Tibial artery (tissue), 4 donors: Measurements from ENCODE around the gene OLFM3.

Experiments
- DNase-seq, 2 donors: peaks; one replicate each; pipeline ENCODE4 v3.0.0-alpha.2; 2019
- H3K27ac ChIP-seq, 2 donors: fragments of 200-600 bp; sonication (generic) in 1 of 2; 1 replicate in 1 of 2; 2 replicates in 1 of 2; pipeline ENCODE4 v1.5.1; 2018 to 2019; ENCODE audit warnings: mild to moderate bottlenecking in 1 of 2
- H3K27me3 ChIP-seq, 2 donors: fragments of 200-600 bp; sonication (generic) in 1 of 2; one replicate each; pipeline versions ENCODE4 v1.5.1 to v1.6.0; 2016 to 2019
- H3K36me3 ChIP-seq, 3 donors: fragments of 200-600 bp; sonication (generic) in 2 of 3; one replicate each; pipeline ENCODE4 v1.5.1; 2016 to 2019; ENCODE audit warnings: mild to moderate bottlenecking in 2 of 3
- H3K4me1 ChIP-seq, 4 donors: fragments of 200-600 bp; sonication (generic) in 2 of 4; 1 replicate in 3 of 4; 2 replicates in 1 of 4; pipeline ENCODE4 v1.5.1; 2016 to 2019
- H3K4me3 ChIP-seq, 2 donors: fragments of 200-600 bp; sonication (generic) in 1 of 2; 1 replicate in 1 of 2; 2 replicates in 1 of 2; pipeline ENCODE4 v1.5.1; 2018 to 2019; ENCODE audit warnings: mild to moderate bottlenecking in 2 of 2
- H3K9me3 ChIP-seq, 3 donors: fragments of 200-600 bp; sonication (generic) in 1 of 3; one replicate each; pipeline ENCODE4 v1.5.1; 2016 to 2019
- intact Hi-C: fragments of 100-400 bp; cut with DNase I; formaldehyde crosslinking; loops from one replicate; pipeline ENCODE4 v1.15.0; 2023; ENCODE audit warnings: low total_unique reads
- TF ChIP-seq, protein P1 (sequence below), 2 experiments: fragments of 200-600 bp in 1 of 2; fragments of 450-650 bp in 1 of 2; IDR thresholded peaks; one replicate each; pipeline ENCODE4 v1.5.1; 2017 to 2019; ENCODE audit warnings: antibody characterized with exemption in 2 of 2, mild to moderate bottlenecking in 1 of 2, moderate library complexity in 1 of 2

The OLFM3 gene

GRCh38 chr1:101995984-101996745 is 561 bp downstream of the OLFM3 start:
- no peak overlapping the region for H3K27ac ChIP-seq
- TF ChIP-seq, protein P1, sequence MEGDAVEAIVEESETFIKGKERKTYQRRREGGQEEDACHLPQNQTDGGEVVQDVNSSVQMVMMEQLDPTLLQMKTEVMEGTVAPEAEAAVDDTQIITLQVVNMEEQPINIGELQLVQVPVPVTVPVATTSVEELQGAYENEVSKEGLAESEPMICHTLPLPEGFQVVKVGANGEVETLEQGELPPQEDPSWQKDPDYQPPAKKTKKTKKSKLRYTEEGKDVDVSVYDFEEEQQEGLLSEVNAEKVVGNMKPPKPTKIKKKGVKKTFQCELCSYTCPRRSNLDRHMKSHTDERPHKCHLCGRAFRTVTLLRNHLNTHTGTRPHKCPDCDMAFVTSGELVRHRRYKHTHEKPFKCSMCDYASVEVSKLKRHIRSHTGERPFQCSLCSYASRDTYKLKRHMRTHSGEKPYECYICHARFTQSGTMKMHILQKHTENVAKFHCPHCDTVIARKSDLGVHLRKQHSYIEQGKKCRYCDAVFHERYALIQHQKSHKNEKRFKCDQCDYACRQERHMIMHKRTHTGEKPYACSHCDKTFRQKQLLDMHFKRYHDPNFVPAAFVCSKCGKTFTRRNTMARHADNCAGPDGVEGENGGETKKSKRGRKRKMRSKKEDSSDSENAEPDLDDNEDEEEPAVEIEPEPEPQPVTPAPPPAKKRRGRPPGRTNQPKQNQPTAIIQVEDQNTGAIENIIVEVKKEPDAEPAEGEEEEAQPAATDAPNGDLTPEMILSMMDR (IDR thresholded peaks at IDR 0.05), result no peak

DNA sequence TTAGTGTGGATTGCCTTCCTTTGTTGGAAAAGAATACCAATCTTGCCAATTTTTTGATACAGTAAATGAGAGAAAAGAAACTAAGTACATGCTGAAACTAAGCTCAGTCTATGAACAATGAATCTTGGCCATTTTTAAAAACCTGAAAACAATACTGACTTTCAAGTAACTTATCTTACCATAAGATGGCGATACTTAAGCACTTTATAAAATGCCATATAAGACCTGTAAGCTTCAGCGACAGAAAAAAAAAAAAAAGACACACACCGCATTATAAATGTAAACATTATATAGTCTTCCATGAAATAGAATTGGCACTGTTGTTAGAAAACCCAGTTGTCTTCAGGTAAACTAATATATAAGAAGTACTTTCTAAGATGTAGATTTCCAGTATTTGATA is 3.0 kb downstream of the OLFM3 start:
- no peak overlapping the region for H3K4me3 ChIP-seq
- no peaks in the 10 kb centered on the region for H3K36me3 ChIP-seq
- TF ChIP-seq, protein P1 (IDR thresholded peaks at IDR 0.05), result no peak
- intact Hi-C loops, result no loop called here
- no peak overlapping the region for H3K27ac ChIP-seq
- H3K4me1 ChIP-seq, result peaks cover 0 to 4% (median 0%) of the 10 kb centered on the region in 4 donors
- no peaks in the 10 kb centered on the region for H3K9me3 ChIP-seq
- H3K27me3 ChIP-seq, result peaks cover 0 to 9% of the 10 kb centered on the region in 2 donors
- no peak for DNase-seq

More at GRCh38 chr1:101995984-101996745, 561 bp downstream of the OLFM3 start:
- no peaks in the 10 kb centered on the region for H3K9me3 ChIP-seq
- H3K4me3 ChIP-seq, result no peak overlapping the region
- DNase-seq, result no peak
- H3K36me3 ChIP-seq, result no peaks in the 10 kb centered on the region
- H3K4me1 ChIP-seq, result peaks cover 0 to 4% (median 0%) of the 10 kb centered on the region in 4 donors
- intact Hi-C loops, result no loop called here
- peaks cover 0 to 9% of the 10 kb centered on the region in 2 donors for H3K27me3 ChIP-seq

DNA sequence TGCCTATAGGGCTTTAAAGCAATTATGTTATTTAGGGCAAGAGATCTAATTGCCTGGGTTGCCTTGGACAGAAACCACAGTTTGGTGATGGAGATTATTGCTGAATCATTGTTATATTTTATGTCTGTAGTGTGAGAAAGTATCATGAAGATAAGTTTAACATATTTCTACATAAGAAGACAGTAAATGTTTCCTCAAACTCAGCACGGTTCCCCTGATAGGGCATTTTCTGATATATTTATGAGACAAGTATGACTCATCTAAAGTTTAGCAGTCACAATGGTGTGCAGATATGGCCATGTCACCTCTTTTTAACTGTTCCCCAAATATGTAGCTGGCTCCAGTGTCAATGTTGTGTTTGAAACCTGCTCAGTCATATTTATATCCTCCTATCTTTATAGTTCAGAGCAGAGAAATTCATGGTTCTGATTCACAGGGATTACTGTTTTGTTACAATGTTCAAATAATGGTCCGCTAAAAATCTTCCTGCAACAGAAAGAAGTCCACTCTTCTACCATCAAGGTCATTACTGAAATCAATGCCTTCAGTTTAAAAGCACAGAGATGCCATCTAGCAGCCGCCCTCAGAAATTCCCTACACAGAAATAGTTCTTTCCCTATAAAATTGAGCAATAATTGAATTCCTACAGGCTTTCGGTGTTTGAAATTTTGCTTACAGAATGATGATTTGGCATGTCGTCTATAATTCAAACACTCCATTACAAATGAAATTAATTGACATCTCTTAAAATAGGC is 3.7 kb downstream of the OLFM3 start:
- Histone ChIP-seq H3K27ac (no peak overlapping the region), H3K4me1 (peaks cover 0 to 4% (median 0%) of the 10 kb centered on the region in 4 donors), H3K36me3 (no peaks in the 10 kb centered on the region), H3K4me3 (no peak overlapping the region), H3K27me3 (peaks cover 0 to 9% of the 10 kb centered on the region in 2 donors), H3K9me3 (no peaks in the 10 kb centered on the region)
- TF ChIP-seq, protein P1 (IDR thresholded peaks at IDR 0.05), result no peak
- intact Hi-C loops, result no loop called here
- DNase-seq, result no peak

GRCh38 chr1:101980974-101981373 is 15.8 kb downstream of the OLFM3 start:
- Histone ChIP-seq H3K27ac (no peak overlapping the region), H3K36me3 (no peaks in the 10 kb centered on the region), H3K4me1 (no peaks in the 10 kb centered on the region), H3K4me3 (no peak overlapping the region), H3K27me3 (no peaks in the 10 kb centered on the region), H3K9me3 (no peaks in the 10 kb centered on the region)
- TF ChIP-seq, protein P1 (IDR thresholded peaks at IDR 0.05), result no peak
- intact Hi-C loops, result no loop called here
- no peak for DNase-seq

GRCh38 chr1:101977266-101977665 is 19.5 kb downstream of the OLFM3 start:
- intact Hi-C loops, result no loop called here
- H3K9me3 ChIP-seq, result no peaks in the 10 kb centered on the region
- DNase-seq, result no peak
- peaks cover 0 to 4% (median 1%) of the 10 kb centered on the region in 4 donors for H3K4me1 ChIP-seq
- no peak overlapping the region for H3K4me3 ChIP-seq
- H3K27ac ChIP-seq, result no peak overlapping the region
- TF ChIP-seq, protein P1 (IDR thresholded peaks at IDR 0.05), result no peak
- no peaks in the 10 kb centered on the region for H3K27me3 ChIP-seq
- no peaks in the 10 kb centered on the region for H3K36me3 ChIP-seq
